Non-pigmented ciliary epithelial cell (primary cell): Measurements from ENCODE around the gene SELENOF.

ENCODE experiments used
- DNase-seq: peaks from one replicate; pipeline ENCODE4 v3.0.0-alpha.2; 2010; ENCODE audit warnings: low read depth

Gene SELENOF

GRCh38 chr1:86913896-86914600 is at the start of gene SELENOF:
TSS of gene SELENOF (minus strand) at chr1:86914126. CDS start at chr1:86914111, 15 bp downstream.
- DNase-seq, result peak; percentile 100

- DNase-seq, result no peak
Measured at GRCh38 chr1:86960548-86960947, 46.6 kb upstream of the SELENOF start.

- DNase-seq, result no peak
Measured at GRCh38 chr1:86957221-86957620, 43.3 kb upstream of the SELENOF start.

GRCh38 chr1:86956221-86956620 is 42.3 kb upstream of the SELENOF start:
- DNase-seq, result no peak

GRCh38 chr1:86955678-86956077 is 41.8 kb upstream of the SELENOF start:
- no peak for DNase-seq

GRCh38 chr1:86953167-86953566 is 39.2 kb upstream of the SELENOF start:
- DNase-seq, result no peak

- no peak for DNase-seq
Measured at GRCh38 chr1:86951430-86951829, 37.5 kb upstream of the SELENOF start.

- no peak for DNase-seq
Measured at GRCh38 chr1:86950712-86951419, 36.9 kb upstream of the SELENOF start.

GRCh38 chr1:86948212-86948611 is 34.3 kb upstream of the SELENOF start:
- no peak for DNase-seq

- no peak for DNase-seq
Measured at GRCh38 chr1:86942743-86943142, 28.8 kb upstream of the SELENOF start.

- no peak for DNase-seq
Measured at GRCh38 chr1:86942042-86942441, 28.1 kb upstream of the SELENOF start.

- DNase-seq, result no peak
Measured at GRCh38 chr1:86940599-86940998, 26.7 kb upstream of the SELENOF start.

GRCh38 chr1:86939406-86939805 is 25.5 kb upstream of the SELENOF start:
- no peak for DNase-seq

GRCh38 chr1:86938855-86939254 is 24.9 kb upstream of the SELENOF start:
- DNase-seq, result no peak

- no peak for DNase-seq
Measured at GRCh38 chr1:86938450-86938849, 24.5 kb upstream of the SELENOF start.

- DNase-seq, result no peak
Measured at GRCh38 chr1:86933562-86934377, 19.8 kb upstream of the SELENOF start.

GRCh38 chr1:86933051-86933450 is 19.1 kb upstream of the SELENOF start:
- no peak for DNase-seq

GRCh38 chr1:86928819-86929218 is 14.9 kb upstream of the SELENOF start:
- DNase-seq, result no peak

GRCh38 chr1:86926883-86927282 is 13.0 kb upstream of the SELENOF start:
- DNase-seq, result no peak

GRCh38 chr1:86925742-86926141 is 11.8 kb upstream of the SELENOF start:
- DNase-seq, result no peak

- no peak for DNase-seq
Measured at GRCh38 chr1:86924324-86924960, 10.5 kb upstream of the SELENOF start.

- DNase-seq, result no peak
Measured at GRCh38 chr1:86922445-86922844, 8.5 kb upstream of the SELENOF start.
